ENCODE data around the gene ZCCHC3. TPM values are rescaled to one million over a fixed set of nuclear protein-coding genes. Genes with fewer than 3 reads are reported as not detected.

Gene ZCCHC3
- total RNA-seq, 2 experiments from 2014 or later: 17.8 to 18.0 TPM

GRCh38 chr20:305745-306144 lies 8.4 kb downstream of the ZCCHC3 start:
- CTCF ChIA-PET: no interaction called here
- no peaks in the 10 kb centered on the region for H3K9me3 Mint-ChIP-seq
- intact Hi-C loops (cut with micrococcal nuclease): no loop called here
- TF ChIP-seq, protein P1, sequence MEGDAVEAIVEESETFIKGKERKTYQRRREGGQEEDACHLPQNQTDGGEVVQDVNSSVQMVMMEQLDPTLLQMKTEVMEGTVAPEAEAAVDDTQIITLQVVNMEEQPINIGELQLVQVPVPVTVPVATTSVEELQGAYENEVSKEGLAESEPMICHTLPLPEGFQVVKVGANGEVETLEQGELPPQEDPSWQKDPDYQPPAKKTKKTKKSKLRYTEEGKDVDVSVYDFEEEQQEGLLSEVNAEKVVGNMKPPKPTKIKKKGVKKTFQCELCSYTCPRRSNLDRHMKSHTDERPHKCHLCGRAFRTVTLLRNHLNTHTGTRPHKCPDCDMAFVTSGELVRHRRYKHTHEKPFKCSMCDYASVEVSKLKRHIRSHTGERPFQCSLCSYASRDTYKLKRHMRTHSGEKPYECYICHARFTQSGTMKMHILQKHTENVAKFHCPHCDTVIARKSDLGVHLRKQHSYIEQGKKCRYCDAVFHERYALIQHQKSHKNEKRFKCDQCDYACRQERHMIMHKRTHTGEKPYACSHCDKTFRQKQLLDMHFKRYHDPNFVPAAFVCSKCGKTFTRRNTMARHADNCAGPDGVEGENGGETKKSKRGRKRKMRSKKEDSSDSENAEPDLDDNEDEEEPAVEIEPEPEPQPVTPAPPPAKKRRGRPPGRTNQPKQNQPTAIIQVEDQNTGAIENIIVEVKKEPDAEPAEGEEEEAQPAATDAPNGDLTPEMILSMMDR (IDR thresholded peaks at IDR 0.05): no peak
- no peak for DNase-seq
- POLR2A ChIA-PET: no interaction called here
- no peak overlapping the region for H3K4me3 Mint-ChIP-seq
- H3K27me3 Mint-ChIP-seq: no peaks in the 10 kb centered on the region
- peaks cover 32% of the 10 kb centered on the region for H3K4me1 Mint-ChIP-seq (ENCODE audit: low read depth)
- peaks cover 13% of the 10 kb centered on the region for H3K36me3 Mint-ChIP-seq (ENCODE audit: low read depth)
- ATAC-seq: no peak
- no peak overlapping the region for H3K27ac Mint-ChIP-seq

DNA sequence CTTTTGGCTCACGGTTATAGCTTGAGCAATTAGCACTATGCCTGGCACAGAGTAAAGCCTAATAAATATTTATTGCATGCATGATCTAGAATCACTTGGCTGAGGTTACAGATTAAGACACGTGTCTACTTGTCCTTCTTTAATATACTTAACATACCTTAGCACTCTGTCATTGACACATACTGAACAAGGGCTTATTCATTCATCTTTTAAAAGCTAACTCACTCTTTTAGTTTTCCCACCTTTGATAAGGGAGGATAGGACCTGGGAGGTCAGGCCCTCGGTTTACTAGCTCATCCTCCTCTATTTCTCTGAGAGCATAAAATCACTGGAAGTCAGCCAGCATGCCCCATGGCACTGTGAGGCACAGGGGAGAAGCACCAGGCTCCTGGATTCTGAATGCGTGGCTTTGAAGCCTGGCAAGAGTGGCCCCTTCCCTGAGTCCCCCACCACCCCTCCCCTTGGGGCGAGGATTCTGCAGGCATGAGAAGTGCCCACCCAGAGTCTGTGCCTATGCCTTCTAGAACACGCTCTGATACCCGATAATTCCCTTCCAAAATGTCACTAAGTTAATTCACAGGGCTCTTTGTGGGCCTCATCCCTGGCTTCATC lies 11.2 kb downstream of the ZCCHC3 start:
- Mint-ChIP-seq H3K9me3 (no peaks in the 10 kb centered on the region), H3K27ac (no peak overlapping the region), H3K36me3 (ENCODE audit: low read depth) (no peaks in the 10 kb centered on the region), H3K27me3 (no peaks in the 10 kb centered on the region), H3K4me3 (no peak overlapping the region), H3K4me1 (ENCODE audit: low read depth) (peaks cover 15% of the 10 kb centered on the region)
- POLR2A ChIA-PET: interaction anchor here (1.8 to 2.4 kb wide), 3 partner anchors 10 to 16 kb away, joined by 8 to 13 read pairs (median 12); no protein-coding TSS in a partner anchor
- intact Hi-C loops (cut with micrococcal nuclease): no loop called here
- CTCF ChIA-PET: interaction anchor here (1.0 to 2.9 kb wide), 5 partner anchors 9 to 22 kb away, joined by 3 to 9 read pairs (median 4); no protein-coding TSS in a partner anchor
- DNase-seq: no peak
- TF ChIP-seq, protein P1 (IDR thresholded peaks at IDR 0.05): no peak
- ATAC-seq: no peak

- DNase-seq: no peak
- peak overlapping the region; percentile 66 for H3K4me3 Mint-ChIP-seq
- ATAC-seq: no peak
- H3K27ac Mint-ChIP-seq: no peak overlapping the region
- no peaks in the 10 kb centered on the region for H3K36me3 Mint-ChIP-seq (ENCODE audit: low read depth)
- H3K9me3 Mint-ChIP-seq: no peaks in the 10 kb centered on the region
- peaks cover 15% of the 10 kb centered on the region for H3K4me1 Mint-ChIP-seq (ENCODE audit: low read depth)
- CTCF ChIA-PET: interaction anchor here (1.0 to 2.9 kb wide), 7 partner anchors 10 to 129 kb away, joined by 3 to 9 read pairs (median 4); no protein-coding TSS in a partner anchor
- TF ChIP-seq, protein P1 (IDR thresholded peaks at IDR 0.05): no peak
- intact Hi-C loops (cut with micrococcal nuclease): no loop called here
- H3K27me3 Mint-ChIP-seq: no peaks in the 10 kb centered on the region
- POLR2A ChIA-PET: interaction anchor here (1.0 to 2.4 kb wide), 4 partner anchors 11 to 17 kb away, joined by 3 to 13 read pairs (median 10); no protein-coding TSS in a partner anchor
These were observed 12.0 kb downstream of the ZCCHC3 start for GRCh38 chr20:309306-309840.

- TF ChIP-seq, protein P1 (IDR thresholded peaks at IDR 0.05): no peak
- peak overlapping the region; percentile 66 for H3K4me3 Mint-ChIP-seq
- H3K4me1 Mint-ChIP-seq (ENCODE audit: low read depth): peaks cover 15% of the 10 kb centered on the region
- DNase-seq (peak; percentile 94), ATAC-seq (peak; percentile 100)
- ChIA-PET POLR2A (interaction anchor here (1.0 to 2.4 kb wide), 4 partner anchors 11 to 16 kb away, joined by 3 to 13 read pairs (median 10); no protein-coding TSS in a partner anchor), CTCF (interaction anchor here (0.8 to 2.9 kb wide), 11 partner anchors 8 to 130 kb away, joined by 3 to 9 read pairs (median 3); no protein-coding TSS in a partner anchor)
- intact Hi-C loops (cut with micrococcal nuclease): no loop called here
- H3K9me3 Mint-ChIP-seq: no peaks in the 10 kb centered on the region
- H3K36me3 Mint-ChIP-seq (ENCODE audit: low read depth): no peaks in the 10 kb centered on the region
- no peaks in the 10 kb centered on the region for H3K27me3 Mint-ChIP-seq
- peak overlapping the region; percentile 40 for H3K27ac Mint-ChIP-seq
These were observed 12.7 kb downstream of the ZCCHC3 start for GRCh38 chr20:309841-310644.

Data from activated CD8-positive, alpha-beta T cell treated with anti-CD3 and anti-CD28 coated beads for 36 hours (primary cell).